NCI-H2196 (cell line): Measurements from ENCODE around the gene MFRP.
A peak's percentile ranks its signal among the peaks of the same experiment; 100 is the strongest.
"Not testable (repeated sequence)": the region's sequence is repeated elsewhere in the genome, so short reads cannot be mapped to it uniquely, and the experiment has no call there.

ENCODE experiments used
- DNase-seq: peaks from one replicate; lab custom pipeline; 2025; ENCODE audit not compliant: unreplicated experiment; lab: John Stamatoyannopoulos, UW

The MFRP gene

DNA sequence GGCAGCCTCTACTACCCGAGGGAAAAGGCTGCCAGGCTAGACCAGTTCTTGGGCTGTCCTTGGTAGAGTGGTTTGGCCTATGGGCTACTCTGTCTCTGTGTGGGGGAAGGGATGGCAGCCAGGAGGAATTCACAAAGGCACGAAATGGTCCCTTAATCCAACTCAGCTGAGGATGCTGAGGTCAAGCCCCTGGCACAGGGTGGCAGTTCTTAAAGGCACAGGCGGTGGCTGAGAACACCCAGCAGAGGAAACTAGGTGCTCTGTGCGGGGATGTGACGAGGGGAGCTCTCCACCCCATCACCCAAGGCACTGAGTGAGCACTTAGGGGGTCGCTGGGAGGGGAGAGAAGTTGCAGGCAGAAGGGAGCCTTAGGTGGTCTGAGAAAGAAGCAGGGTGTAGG is at the start of gene MFRP:
TSS of gene MFRP (minus strand) at position 101 of the 400 bp plus-strand sequence. CDS start 192 bp downstream, outside the sequence.
- no peak for DNase-seq

- no peak for DNase-seq
These were observed 44.8 kb upstream of the MFRP start for GRCh38 chr11:119391275-119391674.

DNA sequence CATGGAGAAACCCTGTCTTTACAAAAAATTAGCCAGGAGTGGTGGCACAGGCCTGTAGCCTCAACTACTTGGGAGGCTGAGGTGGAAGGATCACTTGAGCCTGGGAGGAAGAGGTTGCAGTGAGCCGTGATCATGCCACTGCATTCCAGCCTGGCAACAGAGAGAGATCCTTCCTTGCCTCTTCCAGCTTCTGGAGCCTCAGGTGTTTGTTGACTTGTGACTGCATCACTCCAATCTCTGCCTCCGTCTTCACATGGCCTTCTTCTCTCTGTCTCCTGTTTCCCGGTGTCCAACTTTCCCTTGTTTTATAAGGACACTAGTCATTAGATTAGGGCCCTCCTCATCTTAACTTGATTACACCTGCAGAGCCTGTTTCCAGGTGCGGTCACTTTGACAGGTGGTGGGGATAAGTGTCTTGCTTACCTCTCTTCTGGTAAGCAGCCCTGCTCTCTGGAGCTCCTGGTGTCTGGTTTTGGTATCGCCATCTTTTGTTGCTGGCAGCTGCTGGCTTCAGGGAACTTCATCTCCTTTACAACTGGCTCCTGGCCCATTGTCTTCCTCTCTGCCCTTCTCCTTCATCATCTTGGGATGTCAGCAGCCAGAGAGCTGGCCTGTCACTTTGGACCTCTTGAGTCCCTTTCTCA is 43.2 kb upstream of the MFRP start:
- peak; percentile 64 for DNase-seq

GRCh38 chr11:119388103-119388502 is 41.6 kb upstream of the MFRP start:
- DNase-seq, result no peak

DNA sequence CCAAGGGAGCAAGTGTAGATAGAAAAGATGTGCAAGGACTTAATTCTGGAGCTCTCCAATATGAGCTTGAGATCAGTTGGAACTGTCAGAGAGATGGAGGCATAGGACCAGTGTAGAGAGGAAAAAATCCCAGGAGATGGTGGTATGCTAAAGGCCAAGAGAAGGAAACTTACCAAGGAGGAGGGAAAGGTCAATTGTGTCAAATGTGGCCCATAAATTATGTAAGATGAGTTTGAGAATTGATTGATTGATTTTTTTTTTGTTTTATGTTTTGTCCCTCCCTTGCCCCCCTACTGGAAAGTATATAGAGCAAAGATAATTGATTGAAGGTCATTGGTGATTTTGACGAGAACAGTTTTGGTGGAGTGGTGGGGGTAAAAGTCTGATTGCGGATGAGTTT is 37.8 kb upstream of the MFRP start:
- no peak for DNase-seq

- DNase-seq, result not testable (repeated sequence)
These were observed 36.0 kb upstream of the MFRP start for GRCh38 chr11:119382513-119382912.

GRCh38 chr11:119382101-119382500 is 35.6 kb upstream of the MFRP start:
- DNase-seq, result no peak

- peak; percentile 98 for DNase-seq
These were observed 34.9 kb upstream of the MFRP start, which contains the start of gene USP2 for GRCh38 chr11:119381181-119381988. Gene USP2, minus strand, starts transcription at chr11:119381690. Its CDS starts 8,210 bp downstream, at chr11:119373480.

GRCh38 chr11:119380827-119381180 is 34.3 kb upstream of the MFRP start:
- peak; percentile 27 for DNase-seq

DNA sequence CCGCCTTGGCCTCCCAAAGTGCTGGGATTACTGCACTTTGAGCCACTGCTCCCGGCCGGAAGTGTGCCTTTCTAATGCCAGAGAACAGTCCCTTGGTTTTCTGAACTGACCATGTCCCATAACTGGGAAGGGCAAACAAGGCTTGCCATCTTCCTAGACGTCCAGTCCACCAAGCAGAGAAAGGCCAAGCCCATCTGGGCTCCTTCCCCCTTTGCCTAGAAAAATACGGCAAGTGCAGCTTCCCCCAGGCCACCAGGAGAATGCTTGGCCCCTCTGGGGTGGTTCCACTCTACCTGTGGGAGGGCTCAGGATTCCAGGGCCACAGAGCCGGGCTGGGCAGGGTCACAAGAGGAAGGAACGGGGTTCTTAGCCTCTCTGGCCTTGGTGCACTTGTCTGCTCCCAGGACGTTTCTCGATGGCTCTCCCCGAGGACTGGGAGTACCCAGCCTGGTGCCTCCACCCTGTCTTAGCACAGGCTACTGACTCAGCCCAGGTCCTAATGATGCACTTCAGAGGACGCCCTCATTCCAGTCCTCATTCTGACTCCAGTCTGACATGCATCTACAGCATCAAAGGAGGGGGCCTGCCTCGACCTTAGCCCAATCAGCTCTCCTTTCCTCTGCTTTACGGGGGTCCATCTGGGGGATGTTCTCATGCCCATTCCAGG is 33.8 kb upstream of the MFRP start:
- no peak for DNase-seq

GRCh38 chr11:119378851-119379465 is 32.5 kb upstream of the MFRP start:
- no peak for DNase-seq

- no peak for DNase-seq
These were observed 31.6 kb upstream of the MFRP start for GRCh38 chr11:119377961-119378667.

- DNase-seq, result peak; percentile 21
These were observed 30.8 kb upstream of the MFRP start for GRCh38 chr11:119377112-119377901.

DNA sequence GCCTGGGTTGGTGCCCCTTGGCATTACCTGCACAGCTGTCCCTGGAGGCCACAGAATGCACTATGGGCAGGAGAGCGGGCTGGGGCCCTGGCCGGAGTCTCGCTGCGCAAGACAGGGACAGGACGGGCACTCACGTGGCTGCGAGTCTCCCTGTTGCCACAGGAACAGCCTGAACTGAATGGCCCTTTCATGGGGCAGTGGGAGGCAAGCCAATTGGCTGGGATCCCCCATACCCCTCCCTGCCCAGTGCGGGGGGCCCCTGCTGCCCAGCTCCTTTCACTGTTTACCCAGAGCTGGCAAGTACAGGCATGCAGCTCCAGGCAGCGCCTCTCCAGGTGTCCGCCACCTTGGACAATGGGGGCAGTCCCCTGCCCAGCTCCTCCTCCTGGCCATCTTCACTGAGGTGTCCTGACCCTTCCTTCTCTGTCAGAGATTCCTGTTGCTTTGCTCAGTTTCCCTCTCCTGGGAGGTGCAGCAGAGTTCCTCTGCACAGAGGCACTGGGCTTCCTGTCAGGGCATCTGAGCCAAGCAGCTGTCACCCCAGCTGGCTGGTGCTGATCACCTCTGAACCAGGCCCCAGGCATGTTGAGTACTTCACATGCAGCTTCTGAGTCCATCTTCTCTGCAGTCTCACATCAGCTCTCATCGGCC is 29.8 kb upstream of the MFRP start:
- DNase-seq, result peak; percentile 93

GRCh38 chr11:119375337-119376196 is 29.1 kb upstream of the MFRP start:
- peak; percentile 74 for DNase-seq

DNA sequence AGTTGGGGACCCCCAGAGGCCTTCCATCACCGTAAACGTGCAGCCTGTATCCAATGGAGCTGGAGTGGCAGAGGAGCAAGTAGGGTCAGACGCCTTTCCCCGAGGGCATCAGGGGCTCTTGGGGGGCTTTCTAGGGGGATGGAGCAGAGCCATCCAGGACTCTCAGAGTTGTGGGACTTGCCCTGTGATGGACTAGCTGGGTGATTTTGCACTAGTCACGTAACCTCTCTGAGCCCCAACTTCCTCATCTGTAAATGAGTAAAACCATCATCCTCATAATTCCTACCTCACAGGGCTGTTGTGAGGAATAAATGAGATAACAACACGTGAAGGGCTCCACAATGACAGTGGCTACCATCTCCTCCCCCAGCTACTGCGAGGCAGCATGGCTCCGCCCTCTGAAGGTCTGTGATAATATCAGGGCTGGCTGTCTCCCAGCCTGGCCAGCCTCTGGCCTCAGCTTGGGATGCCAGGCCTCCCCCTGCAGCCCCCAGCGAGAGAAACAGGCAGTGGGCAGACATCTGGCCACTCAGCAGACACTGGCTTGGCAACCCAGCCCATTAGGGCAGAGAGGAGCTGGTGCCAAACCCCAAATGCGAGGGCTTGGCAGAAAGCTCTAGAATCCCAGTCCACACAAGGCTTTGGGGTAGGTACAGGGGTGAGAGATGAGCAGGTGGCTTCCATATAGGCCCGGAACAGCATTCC is 28.3 kb upstream of the MFRP start:
- peak; percentile 51 for DNase-seq

GRCh38 chr11:119373921-119374631 is 27.6 kb upstream of the MFRP start:
- DNase-seq, result peak; percentile 78
